Spleen (tissue), 11 donors: ENCODE data around the gene FN3KRP. TPM values are rescaled to one million over a fixed set of nuclear protein-coding genes. Genes with fewer than 3 reads are reported as not detected.

Experiments
- DNase-seq: peaks from one replicate; pipeline ENCODE4 v3.0.0-alpha.2; 2020
- H3K27ac ChIP-seq, 8 donors: fragments of 200-600 bp; sonication (generic) in 7 of 8; 1 replicate in 4 of 8; 2 replicates in 4 of 8; pipeline versions ENCODE4 v1.5.0 to v1.8.0; 2016 to 2021; ENCODE audit warnings: inconsistent platforms in 4 of 8, mild to moderate bottlenecking in 4 of 8, moderate library complexity in 1 of 8
- H3K27me3 ChIP-seq, 7 donors: fragments of 200-600 bp; sonication (generic) in 6 of 7; replicated peaks in 1 of 7; 1 replicate in 4 of 7; 2 replicates in 3 of 7; pipeline versions ENCODE4 v1.5.0 to v1.8.0; 2016 to 2021; ENCODE audit warnings: inconsistent platforms in 3 of 7, mild to moderate bottlenecking in 1 of 7
- H3K36me3 ChIP-seq, 6 donors: fragments of 200-600 bp; sonication (generic) in 5 of 6; 1 replicate in 4 of 6; 2 replicates in 2 of 6; pipeline versions ENCODE4 v1.5.0 to v1.8.0; 2016 to 2021; ENCODE audit warnings: inconsistent platforms in 2 of 6
- H3K4me1 ChIP-seq, 6 donors: fragments of 200-600 bp; sonication (generic) in 5 of 6; 1 replicate in 3 of 6; 2 replicates in 3 of 6; pipeline versions ENCODE4 v1.5.0 to v1.8.0; 2016 to 2021; ENCODE audit warnings: inconsistent platforms in 3 of 6
- H3K4me3 ChIP-seq, 8 donors: fragments of 200-600 bp; sonication (generic) in 7 of 8; 1 replicate in 4 of 8; 2 replicates in 4 of 8; pipeline versions ENCODE4 v1.5.0 to v1.8.0; 2016 to 2021; ENCODE audit warnings: inconsistent platforms in 4 of 8, mild to moderate bottlenecking in 4 of 8, moderate library complexity in 2 of 8
- H3K9me3 ChIP-seq, 8 donors: fragments of 200-600 bp; sonication (generic) in 7 of 8; 1 replicate in 4 of 8; 2 replicates in 4 of 8; pipeline versions ENCODE4 v1.5.0 to v1.8.0; 2016 to 2021; ENCODE audit warnings: inconsistent platforms in 4 of 8
- POLR2A ChIP-seq, 3 donors: fragments of 450-650 bp; IDR thresholded peaks; one replicate each; pipeline ENCODE4 v1.5.1; 2017; ENCODE audit warnings: antibody characterized with exemption in 3 of 3, mild to moderate bottlenecking in 1 of 3
- POLR2AphosphoS5 ChIP-seq, 3 donors: sonication (generic); formaldehyde crosslinking; IDR thresholded peaks; one replicate each; pipeline ENCODE4 v1.5.1; 2017; ENCODE audit warnings: antibody characterized with exemption in 3 of 3
- WGBS, 5 donors: extraction: QIAGEN DNeasy Blood & Tissue Kit in 3 of 5; methylation state at CpG; one replicate each; pipeline versions ENCODE4 v1.1.5 to v1.1.7; 2013 to 2018; 5-methylcytosine and 5-hydroxymethylcytosine counted together
- intact Hi-C: fragments of 100-400 bp; cut with DNase I; formaldehyde crosslinking; loops from one replicate; pipeline ENCODE4 v1.15.0; 2023; ENCODE audit warnings: low total_unique reads
- polyA plus RNA-seq, 3 donors: library from polyadenylated mRNA; stranded (reverse); fragments of 200-250 nt; gene quantifications; one replicate each; pipeline ENCODE4 v1.2.1, GENCODE V29; 2013
- total RNA-seq, 7 donors: library from RNA; depleted of rRNA in 3 of 7; stranded (reverse); fragments of >200 nt in 3 of 7; fragmentation: NEBNext Ultra II Directional in 4 of 7; extraction: Animal tissue kit (Norgen Biotek cat#: 25700) in 4 of 7; gene quantifications; one replicate each; pipeline versions ENCODE4 v1.1.0 to v1.2.1, GENCODE V29; 2016 to 2021
- TF ChIP-seq, protein P1 (sequence below), 11 experiments: fragments of 200-600 bp in 7 of 11; fragments of 450-650 bp in 4 of 11; sonication (generic) in 4 of 11; IDR thresholded peaks in 8 of 11; conservative IDR thresholded peaks in 3 of 11; 1 replicate in 7 of 11; 2 replicates in 4 of 11; pipeline versions ENCODE4 v1.4.0 to v1.8.0; 2016 to 2021; ENCODE audit warnings: antibody characterized with exemption in 11 of 11, inconsistent platforms in 4 of 11, mild to moderate bottlenecking in 1 of 11
- donor health status: healthy with polysubstance abuse.
- donor health status: DM: no; HTN: no; CAD: no; lungs with moderate emphysema.
- donor health status: DM: no; HTN: no; CAD: no.
- donor health status: Bipolar disorder and iron deficiency.
- donor health status: healthy.
- donor health status: DM: no; HTN: no; CAD: no.
- donor health status: DM: yes; HTN: yes; CAD: no.

Gene FN3KRP
- total and polyA plus RNA-seq, 10 donors = 16.3 to 35.1 (median 24.8) TPM

GRCh38 chr17:82674656-82675475 is 41.6 kb upstream of the FN3KRP start:
- intact Hi-C loops = no loop called here
- H3K27ac ChIP-seq = no peak overlapping the region
- no peaks in the 10 kb centered on the region for H3K9me3 ChIP-seq
- H3K27me3 ChIP-seq = no peaks in the 10 kb centered on the region
- H3K4me1 ChIP-seq = no peaks in the 10 kb centered on the region
- 83 to 90% (median 85%) methylated on average over 20 of the region's 20 CpGs for WGBS, 5 donors
- no peak for TF ChIP-seq POLR2A (IDR thresholded peaks at IDR 0.05)
- no peak for TF ChIP-seq POLR2AphosphoS5 (IDR thresholded peaks at IDR 0.05)
- TF ChIP-seq, protein P1, sequence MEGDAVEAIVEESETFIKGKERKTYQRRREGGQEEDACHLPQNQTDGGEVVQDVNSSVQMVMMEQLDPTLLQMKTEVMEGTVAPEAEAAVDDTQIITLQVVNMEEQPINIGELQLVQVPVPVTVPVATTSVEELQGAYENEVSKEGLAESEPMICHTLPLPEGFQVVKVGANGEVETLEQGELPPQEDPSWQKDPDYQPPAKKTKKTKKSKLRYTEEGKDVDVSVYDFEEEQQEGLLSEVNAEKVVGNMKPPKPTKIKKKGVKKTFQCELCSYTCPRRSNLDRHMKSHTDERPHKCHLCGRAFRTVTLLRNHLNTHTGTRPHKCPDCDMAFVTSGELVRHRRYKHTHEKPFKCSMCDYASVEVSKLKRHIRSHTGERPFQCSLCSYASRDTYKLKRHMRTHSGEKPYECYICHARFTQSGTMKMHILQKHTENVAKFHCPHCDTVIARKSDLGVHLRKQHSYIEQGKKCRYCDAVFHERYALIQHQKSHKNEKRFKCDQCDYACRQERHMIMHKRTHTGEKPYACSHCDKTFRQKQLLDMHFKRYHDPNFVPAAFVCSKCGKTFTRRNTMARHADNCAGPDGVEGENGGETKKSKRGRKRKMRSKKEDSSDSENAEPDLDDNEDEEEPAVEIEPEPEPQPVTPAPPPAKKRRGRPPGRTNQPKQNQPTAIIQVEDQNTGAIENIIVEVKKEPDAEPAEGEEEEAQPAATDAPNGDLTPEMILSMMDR (IDR thresholded peaks at IDR 0.05 in 8 of 11, conservative IDR thresholded peaks at IDR 0.05 in 3 of 11) = no peak
- DNase-seq = no peak
- H3K36me3 ChIP-seq = no peaks in the 10 kb centered on the region
- no peak overlapping the region for H3K4me3 ChIP-seq

DNA sequence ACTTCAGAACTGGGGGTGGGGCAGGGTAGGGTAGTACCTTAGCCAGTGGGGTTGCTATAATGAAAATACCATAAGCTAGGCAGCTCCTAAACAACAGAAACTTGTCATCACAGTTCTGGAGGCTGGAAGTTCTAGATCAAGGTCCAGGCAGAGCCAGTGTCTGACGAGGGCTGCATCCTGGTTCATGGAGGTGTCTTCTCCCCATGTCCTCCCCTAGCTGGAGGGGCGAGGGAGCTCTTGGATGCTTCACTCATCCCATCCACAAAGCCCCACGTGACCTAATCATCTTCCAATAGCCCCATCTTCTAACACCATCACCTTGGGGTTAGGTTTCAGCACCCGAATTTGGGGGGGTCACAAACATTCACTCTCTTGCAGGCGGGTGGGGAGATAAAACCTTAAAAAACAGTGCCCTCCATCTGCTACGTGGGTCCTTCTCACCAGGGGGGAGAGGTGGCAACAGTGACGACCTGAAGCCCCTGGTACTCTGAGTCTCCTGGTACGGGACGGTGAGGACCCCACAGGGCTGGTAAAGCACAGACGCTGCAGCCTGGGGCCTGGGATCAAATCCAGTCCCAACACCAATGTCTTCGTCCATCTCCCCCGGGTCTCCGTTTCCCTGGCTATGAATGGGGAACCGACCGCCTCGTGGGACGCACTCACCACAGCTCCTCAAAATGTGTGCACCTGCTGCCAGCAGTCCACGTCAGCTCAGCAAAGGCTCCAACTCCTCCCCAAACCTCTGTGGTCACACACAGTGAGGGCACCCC is 40.8 kb upstream of the FN3KRP start:
- Histone ChIP-seq H3K4me3 (no peak overlapping the region), H3K4me1 (no peaks in the 10 kb centered on the region), H3K27me3 (no peaks in the 10 kb centered on the region), H3K36me3 (no peaks in the 10 kb centered on the region), H3K9me3 (peaks cover 0 to under 1% (median 0%) of the 10 kb centered on the region in 8 donors), H3K27ac (no peak overlapping the region)
- no peak for TF ChIP-seq POLR2A (IDR thresholded peaks at IDR 0.05)
- TF ChIP-seq, protein P1 (IDR thresholded peaks at IDR 0.05 in 8 of 11, conservative IDR thresholded peaks at IDR 0.05 in 3 of 11) = no peak
- no peak for TF ChIP-seq POLR2AphosphoS5 (IDR thresholded peaks at IDR 0.05)
- 78 to 89% (median 86%) methylated on average over 18 of the region's 18 CpGs for WGBS, 5 donors
- no peak for DNase-seq
- intact Hi-C loops = no loop called here

- Histone ChIP-seq H3K36me3 (no peaks in the 10 kb centered on the region), H3K27me3 (no peaks in the 10 kb centered on the region), H3K4me1 (no peaks in the 10 kb centered on the region), H3K4me3 (no peak overlapping the region), H3K9me3 (peaks cover 0 to 18% (median 16%) of the 10 kb centered on the region in 8 donors), H3K27ac (no peak overlapping the region)
- no peak for DNase-seq
- intact Hi-C loops = no loop called here
- TF ChIP-seq POLR2AphosphoS5 (IDR thresholded peaks at IDR 0.05) = no peak
- 87 to 90% (median 87%) methylated on average over 23 of the region's 23 CpGs for WGBS, 5 donors
Measured at GRCh38 chr17:82677353-82677925, 39.1 kb upstream of the FN3KRP start.

DNA sequence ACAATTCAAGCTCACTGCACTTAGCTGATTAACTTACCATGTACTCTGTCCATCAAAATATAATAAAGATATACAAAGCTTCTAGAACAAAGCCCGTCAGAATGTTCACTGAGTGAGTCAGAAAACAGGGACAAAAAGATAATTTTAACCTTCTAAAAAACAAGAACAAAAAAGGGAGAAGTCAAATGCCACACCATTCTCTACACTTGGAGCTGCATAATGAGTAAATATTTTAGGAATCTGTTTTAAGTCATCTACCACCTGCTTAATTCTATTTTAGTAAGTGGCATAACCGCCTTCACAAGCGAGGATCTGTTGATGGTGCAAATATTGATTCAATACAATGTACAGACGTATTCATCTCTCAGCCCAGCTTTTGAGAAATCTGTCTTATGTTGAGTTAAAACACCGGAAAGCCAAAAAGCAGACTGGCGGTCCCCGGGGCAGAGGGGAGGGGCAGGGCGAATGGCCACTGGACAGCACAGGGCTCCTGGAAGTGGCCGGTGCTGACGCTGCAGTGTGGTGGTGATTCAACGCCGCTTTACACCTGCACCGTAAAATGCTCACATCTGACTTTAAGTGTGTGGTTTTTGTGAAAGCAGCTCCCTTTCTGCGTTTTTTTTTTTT is 38.1 kb upstream of the FN3KRP start:
- DNase-seq = no peak
- Histone ChIP-seq H3K4me1 (no peaks in the 10 kb centered on the region), H3K36me3 (no peaks in the 10 kb centered on the region), H3K9me3 (peaks cover 0 to 21% (median 16%) of the 10 kb centered on the region in 8 donors), H3K27ac (no peak overlapping the region), H3K4me3 (no peak overlapping the region), H3K27me3 (no peaks in the 10 kb centered on the region)
- TF ChIP-seq, protein P1 (IDR thresholded peaks at IDR 0.05 in 8 of 11, conservative IDR thresholded peaks at IDR 0.05 in 3 of 11) = no peak
- TF ChIP-seq POLR2AphosphoS5 (IDR thresholded peaks at IDR 0.05) (no peak), POLR2A (IDR thresholded peaks at IDR 0.05) (no peak)
- WGBS, 5 donors = 86 to 91% (median 90%) methylated on average over 14 of the region's 14 CpGs
- intact Hi-C loops = no loop called here
